ENCODE measurements around the gene INTS11.

Gene INTS11

DNA sequence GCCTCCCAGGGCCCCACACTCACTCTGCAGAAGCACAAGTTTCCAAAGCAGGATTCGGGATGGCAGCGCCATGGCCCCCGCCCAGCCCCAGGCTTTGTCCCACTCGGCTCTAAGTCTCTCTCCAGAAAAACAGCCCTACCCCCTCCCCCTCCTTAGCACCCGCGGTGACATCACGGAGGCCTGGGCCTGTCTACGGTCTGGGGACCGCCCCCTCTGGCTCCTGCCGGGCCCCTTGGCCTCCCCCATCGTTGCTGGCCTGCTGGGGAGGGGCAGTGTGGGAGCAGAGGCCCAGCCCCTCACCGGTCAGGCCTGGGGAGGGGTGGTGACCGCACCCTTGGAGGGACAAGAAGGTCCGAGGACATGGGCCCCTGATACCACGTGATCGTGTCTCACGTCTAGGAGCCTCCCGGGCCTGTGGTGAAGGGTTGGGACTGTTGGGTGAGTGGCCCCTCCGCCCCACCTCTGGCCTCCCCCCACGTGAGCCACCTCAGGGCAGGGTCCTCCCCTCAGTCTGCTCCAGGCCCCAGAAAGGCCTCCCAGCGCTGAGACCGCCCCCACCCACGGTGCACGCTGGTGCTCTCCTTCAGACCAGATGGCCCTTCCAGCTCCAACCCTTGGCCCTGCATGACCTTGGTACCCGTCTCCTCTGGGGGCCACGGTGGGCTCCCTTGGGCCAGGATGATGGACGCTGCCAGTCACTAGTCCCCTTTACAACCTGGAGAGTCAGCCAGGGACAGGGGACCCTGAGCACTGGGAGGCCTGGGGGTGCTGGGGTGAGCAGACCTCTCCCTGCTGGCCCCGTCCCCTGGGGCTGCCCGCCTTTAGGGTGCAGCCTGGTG lies 34.2 kb upstream of the INTS11 start, which contains the start of gene MXRA8:
MXRA8 (minus strand) TSS at position 123 of the 839 bp plus-strand sequence; CDS start at position 72, 51 bp downstream.
- no peak for DNase-seq (ENCODE audit: low read depth in 4 of 4, low spot score in 1 of 4)

- DNase-seq (ENCODE audit: low read depth in 4 of 4, low spot score in 1 of 4) = no peak
These were observed 33.5 kb upstream of the INTS11 start for GRCh38 chr1:1357871-1358432.

DNA sequence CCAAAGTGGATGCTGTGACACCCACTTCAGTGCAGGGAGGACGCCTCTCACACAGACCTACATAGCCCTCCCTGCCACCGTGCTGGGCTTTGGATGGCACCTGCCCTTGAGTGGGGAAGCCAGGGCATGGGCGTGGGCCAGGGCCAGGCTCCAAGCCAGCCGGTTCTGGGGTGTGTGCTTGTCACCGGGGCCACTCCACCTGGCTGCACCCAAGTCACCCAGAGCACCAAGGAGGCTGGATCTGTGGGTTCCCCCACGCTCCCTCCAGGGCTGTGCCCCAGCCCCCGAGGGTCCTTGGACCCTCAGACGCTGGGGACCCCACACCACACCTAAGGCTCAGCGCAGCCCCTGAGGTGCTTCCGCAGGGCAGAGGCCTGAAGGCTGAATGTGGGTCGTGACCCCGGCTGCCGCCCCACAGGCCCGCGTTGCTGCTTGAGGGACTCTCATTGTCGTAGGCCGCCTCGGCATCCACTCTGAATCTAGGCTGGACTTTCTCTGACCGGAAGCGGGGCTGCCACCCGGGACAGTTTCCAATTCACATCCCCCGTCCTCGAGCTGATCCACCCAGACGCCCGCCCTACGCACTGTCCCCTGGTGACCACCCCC lies 32.4 kb upstream of the INTS11 start:
- no peak for DNase-seq (ENCODE audit: low read depth in 4 of 4, low spot score in 1 of 4)

GRCh38 chr1:1356166-1356795 lies 31.8 kb upstream of the INTS11 start:
- no peak for DNase-seq (ENCODE audit: low read depth in 4 of 4, low spot score in 1 of 4)

- DNase-seq (ENCODE audit: low read depth in 4 of 4, low spot score in 1 of 4) = no peak
These were observed 31.0 kb upstream of the INTS11 start for GRCh38 chr1:1355416-1355815.

GRCh38 chr1:1354271-1355247 lies 30.1 kb upstream of the INTS11 start:
- no peak for DNase-seq (ENCODE audit: low read depth in 4 of 4, low spot score in 1 of 4)

DNA sequence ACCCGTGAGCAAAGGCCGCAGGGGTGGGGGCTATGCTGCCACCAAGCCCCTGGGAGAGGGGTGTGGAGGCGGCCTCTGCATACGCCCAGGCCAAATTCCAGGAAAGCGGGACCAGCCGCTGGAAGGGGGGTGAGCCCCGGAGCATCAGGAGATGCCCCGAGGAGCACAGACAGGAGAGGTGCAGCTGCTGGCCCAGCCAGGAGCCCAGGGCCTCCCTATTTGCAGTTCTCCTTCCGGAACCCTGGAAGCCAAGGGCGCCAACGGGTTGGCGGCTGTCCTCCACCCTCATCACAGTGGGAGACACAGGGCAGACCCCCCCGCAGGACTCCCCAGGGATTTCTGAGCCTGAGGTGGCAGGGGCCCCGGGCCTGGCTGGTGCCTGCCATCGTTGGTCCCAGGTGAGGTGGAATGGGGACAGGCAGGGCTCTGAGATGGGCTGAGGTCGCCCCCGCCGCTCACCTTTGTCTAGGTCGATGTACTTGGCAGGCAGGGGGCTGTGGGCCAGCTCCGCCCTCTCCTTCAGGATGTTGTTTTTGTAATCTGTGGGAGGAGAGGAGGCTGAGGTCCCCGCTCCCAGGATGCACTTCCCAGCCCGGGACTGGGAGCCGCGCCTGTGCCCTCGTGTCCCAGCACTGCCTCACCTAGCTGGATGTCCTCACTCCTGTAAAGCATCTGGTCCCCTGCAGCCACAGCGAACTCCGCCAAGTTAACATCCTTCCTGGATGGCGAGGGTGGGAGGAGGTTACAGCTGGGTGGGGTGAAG lies 29.1 kb upstream of the INTS11 start:
- no peak for DNase-seq (ENCODE audit: low read depth in 4 of 4, low spot score in 1 of 4)

- no peak for DNase-seq (ENCODE audit: low read depth in 4 of 4, low spot score in 1 of 4)
These were observed 28.4 kb upstream of the INTS11 start for GRCh38 chr1:1352786-1353388.

DNA sequence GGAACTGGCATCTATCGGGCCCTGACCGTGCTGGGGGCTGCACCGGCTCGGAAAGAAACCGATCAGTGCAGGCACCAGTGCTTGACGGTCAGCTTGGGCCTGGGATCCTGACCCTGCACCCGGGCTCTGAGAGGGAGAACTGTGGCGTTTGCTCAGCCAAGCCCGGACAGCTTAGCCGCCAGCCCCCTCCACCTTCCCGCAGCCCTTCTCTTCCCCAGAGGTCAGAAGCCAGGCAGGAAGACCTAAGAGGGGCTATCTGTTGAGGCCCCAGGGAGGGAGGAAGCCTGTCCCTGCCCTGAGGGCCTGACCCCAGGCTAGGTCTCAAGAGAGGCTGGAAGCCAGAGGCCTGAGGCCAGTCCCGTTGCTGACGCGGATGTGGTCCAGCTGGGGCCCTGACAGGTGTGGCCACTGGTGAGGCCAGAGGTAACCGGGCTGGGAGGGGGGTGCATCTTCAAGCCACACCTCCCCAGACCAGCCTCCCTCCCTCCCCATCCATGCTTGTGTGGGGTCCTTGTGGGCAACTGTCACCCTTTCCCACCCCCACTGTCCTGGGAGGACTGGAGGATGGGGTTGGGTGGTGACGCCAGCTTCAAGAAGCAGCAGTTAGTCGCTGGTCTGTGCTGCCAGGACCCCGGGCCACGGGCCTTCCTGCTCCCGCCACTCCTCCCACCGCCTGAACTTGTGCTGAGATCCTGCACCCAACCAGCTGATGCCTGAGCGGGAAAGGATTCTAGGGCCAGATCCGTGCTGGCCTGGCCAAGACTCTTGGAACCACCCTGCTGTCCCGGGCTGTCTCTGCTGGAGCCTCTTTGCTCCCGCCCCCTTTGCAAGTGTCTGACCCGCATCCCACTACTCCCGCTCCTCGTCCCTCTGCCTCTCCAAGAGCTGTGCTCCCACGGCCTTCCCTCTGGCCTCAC lies 27.3 kb upstream of the INTS11 start:
- no peak for DNase-seq (ENCODE audit: low read depth in 4 of 4, low spot score in 1 of 4)

DNA sequence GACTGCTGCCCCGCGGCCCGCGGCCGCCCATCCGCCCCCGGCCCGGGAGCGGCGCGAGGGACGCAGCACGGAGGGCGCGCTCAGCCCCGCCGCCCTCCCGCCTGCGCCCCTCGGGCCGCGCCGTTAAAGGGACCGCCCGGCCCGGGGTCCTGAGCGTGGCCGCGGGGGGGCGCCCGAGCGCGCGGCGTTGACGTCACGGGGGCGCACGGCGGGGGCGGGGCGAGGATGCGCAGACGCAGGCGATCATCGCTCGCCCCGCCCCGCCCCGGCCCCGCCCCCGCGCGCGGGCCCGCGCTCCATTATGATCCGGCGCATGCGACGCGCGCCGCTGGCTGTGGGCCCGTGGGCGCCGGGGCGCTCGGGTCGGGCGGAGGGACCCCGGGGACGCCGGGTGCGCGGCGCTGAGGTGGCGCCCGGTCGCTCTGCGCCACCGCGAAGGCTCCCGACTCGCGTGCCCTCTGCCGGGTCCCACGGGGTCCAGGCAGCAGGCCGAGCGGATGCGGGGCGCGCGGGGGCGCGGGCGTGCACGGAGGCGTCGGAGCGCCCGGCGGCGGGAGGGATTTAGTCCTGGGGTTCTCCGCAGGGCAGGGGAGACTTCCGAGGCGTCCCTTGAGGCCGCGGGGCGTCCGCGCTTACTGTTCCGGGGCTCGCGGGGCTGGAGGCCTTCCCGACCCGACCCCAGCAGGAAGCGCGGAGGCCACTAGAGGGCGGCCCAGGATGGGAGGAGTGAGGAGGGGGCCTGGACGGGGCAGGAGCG lies 25.0 kb upstream of the INTS11 start, which contains the start of gene DVL1:
DVL1 (minus strand) TSS at position 163 of the 757 bp plus-strand sequence. CDS start 353 bp downstream, outside the sequence.
- DNase-seq (ENCODE audit: low read depth in 4 of 4, low spot score in 1 of 4) = peak in 3 of 4 experiments; percentile 50 to 64 (median 59)

DNA sequence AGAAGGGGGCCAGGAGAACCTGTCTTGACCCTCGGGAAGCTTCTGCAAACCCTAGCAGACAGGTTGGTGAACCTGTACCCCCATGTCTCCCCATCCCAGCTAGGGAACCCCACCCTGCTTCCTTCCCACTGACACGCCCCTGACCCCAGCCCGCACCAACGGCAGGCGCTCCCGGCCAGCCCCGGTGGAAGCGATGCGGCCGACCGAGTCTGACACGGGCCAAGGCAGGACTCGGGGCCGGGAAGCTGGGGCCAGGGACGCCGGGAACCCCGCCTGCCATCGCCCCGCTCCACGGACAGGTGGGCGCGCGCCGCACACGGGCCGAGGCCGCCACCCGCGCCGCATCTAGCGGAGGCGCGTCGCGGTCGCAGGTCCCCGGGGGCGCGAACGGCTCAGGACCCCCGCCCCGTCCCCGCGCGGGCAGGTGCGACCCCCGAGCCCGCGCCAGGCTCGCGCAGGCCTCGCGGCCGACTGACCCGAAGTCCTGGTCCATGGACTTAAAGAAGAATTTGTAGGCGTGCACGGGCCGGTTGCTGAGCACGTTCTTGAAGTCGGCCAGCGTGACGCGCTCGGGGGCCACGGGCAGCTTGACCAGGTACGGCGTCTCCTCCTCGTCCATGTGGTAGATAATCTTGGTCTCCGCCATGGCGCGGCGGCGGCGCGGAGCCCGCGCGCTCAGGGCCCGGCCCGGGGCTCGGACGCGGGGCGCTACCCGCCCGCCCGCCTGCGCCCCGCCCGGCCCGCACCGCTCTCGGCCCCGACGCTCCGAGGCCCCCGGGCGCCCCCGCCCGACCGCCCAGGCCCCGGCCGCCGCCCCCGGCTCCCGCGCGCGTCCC lies 24.2 kb upstream of the INTS11 start:
- no peak for DNase-seq (ENCODE audit: low read depth in 4 of 4, low spot score in 1 of 4)

GRCh38 chr1:1347663-1348419 lies 23.4 kb upstream of the INTS11 start:
- no peak for DNase-seq (ENCODE audit: low read depth in 4 of 4, low spot score in 1 of 4)

- no peak for DNase-seq (ENCODE audit: low read depth in 4 of 4, low spot score in 1 of 4)
These were observed 22.7 kb upstream of the INTS11 start for GRCh38 chr1:1347026-1347595.

DNA sequence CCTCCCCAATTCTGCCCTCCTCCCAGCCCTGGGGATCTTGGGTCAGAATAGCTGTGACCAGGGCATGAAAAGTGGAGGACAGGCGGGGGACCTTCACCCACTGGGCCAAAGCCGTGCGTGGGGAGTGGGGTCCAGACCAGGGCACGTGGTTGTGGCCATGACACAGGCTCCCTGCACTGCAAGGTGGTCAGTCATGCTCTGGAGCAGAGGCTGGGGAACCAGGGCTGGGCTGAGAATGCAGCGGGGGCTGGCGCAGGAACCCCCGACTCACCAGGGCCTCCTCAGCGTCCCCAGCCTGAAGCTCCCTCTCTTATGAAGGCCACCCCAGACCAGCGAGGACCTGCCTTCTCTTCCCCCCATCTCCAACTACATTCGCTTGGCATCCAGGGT lies 22.0 kb upstream of the INTS11 start:
- no peak for DNase-seq (ENCODE audit: low read depth in 4 of 4, low spot score in 1 of 4)

- no peak for DNase-seq (ENCODE audit: low read depth in 4 of 4, low spot score in 1 of 4)
These were observed 21.5 kb upstream of the INTS11 start for GRCh38 chr1:1345860-1346500.

All from stimulated activated CD4-positive, alpha-beta T cell treated with anti-CD3 and anti-CD28 coated beads, Interleukin-1b, Interleukin-23, amount 100 ng/mL, for 24 hours (primary cell).